ENCODE measurements around the gene DCAF15.

- TF ChIP-seq CTCF (IDR thresholded peaks at IDR 0.05) (no peak), EP300 (IDR thresholded peaks at IDR 0.05) (no peak)
Measured at GRCh38 chr19:13937479-13938300, 14.6 kb upstream of the DCAF15 start.
